ENCODE measurements around the gene ERC2. TPM values are rescaled to one million over a fixed set of nuclear protein-coding genes. Genes with fewer than 3 reads are reported as not detected.

ERC2 gene
- polyA plus RNA-seq, 3 donors: not detected

GRCh38 chr3:55771503-55771902 lies 696.8 kb downstream of the ERC2 start:
- H2AFZ ChIP-seq (ENCODE audit: insufficient read depth, low read depth, low read length, poor library complexity, severe bottlenecking): no peak overlapping the region
- Mint-ChIP-seq H3K36me3 (no peaks in the 10 kb centered on the region), H3K9me3 (peaks cover 0 to 10% (median 4%) of the 10 kb centered on the region in 7 donors), H3K27ac (no peak overlapping the region), H3K4me3 (no peak overlapping the region), H3K27me3 (ENCODE audit: low read depth in 3 of 3) (peaks cover 3 to 6% (median 4%) of the 10 kb centered on the region in 3 donors), H3K4me1 (no peaks in the 10 kb centered on the region)
- H3K27ac ChIP-seq (ENCODE audit: low read depth in 1 of 2, low read length in 2 of 2): no peak overlapping the region
- H4K20me1 ChIP-seq (ENCODE audit: insufficient read depth, low read length): no peaks in the 10 kb centered on the region
- no peaks in the 10 kb centered on the region for H3K36me3 ChIP-seq (replicated peaks in 1 of 2; ENCODE audit: control insufficient read depth in 1 of 2, insufficient read depth in 2 of 2, low read length in 2 of 2)
- H3K4me3 ChIP-seq (replicated peaks in 1 of 3; ENCODE audit: low read depth in 2 of 3, low read length in 3 of 3): no peak overlapping the region
- no peaks in the 10 kb centered on the region for H3K9me3 ChIP-seq (replicated peaks in 1 of 2; ENCODE audit: control insufficient read depth in 1 of 2, insufficient read depth in 1 of 2, low read length in 2 of 2)
- H3K4me1 ChIP-seq (ENCODE audit: control insufficient read depth in 1 of 2, insufficient read depth in 2 of 2, low read length in 2 of 2): no peaks in the 10 kb centered on the region
- no peak for DNase-seq
- no peak for TF ChIP-seq CTCF (IDR thresholded peaks at IDR 0.05)
- no peaks in the 10 kb centered on the region for H3K79me2 ChIP-seq (ENCODE audit: insufficient read depth, low read length)
- no CpG with 5 or more reads among the region's 2 CpGs for WGBS (ENCODE audit: insufficient coverage)
- H3K27me3 ChIP-seq (ENCODE audit: control insufficient read depth in 2 of 2, insufficient read depth in 2 of 2, low read length in 2 of 2): no peaks in the 10 kb centered on the region
- intact Hi-C loops (cut with micrococcal nuclease): no loop called here
- no peak overlapping the region for H3K9ac ChIP-seq (ENCODE audit: insufficient read depth, low read length, poor library complexity, severe bottlenecking)
- no peak overlapping the region for H3K4me2 ChIP-seq (replicated peaks; ENCODE audit: extremely low read depth, low read length, poor library complexity, severe bottlenecking)

- no peak overlapping the region for H3K4me3 Mint-ChIP-seq
- no CpG with 5 or more reads among the region's 1 CpG for WGBS (ENCODE audit: insufficient coverage)
- DNase-seq: no peak
Measured at GRCh38 chr3:55770077-55770476, 698.2 kb downstream of the ERC2 start.

More at GRCh38 chr3:55770077-55770476, 698.2 kb downstream of the ERC2 start:
- Histone ChIP-seq H3K4me3 (replicated peaks in 1 of 3; ENCODE audit: low read depth in 2 of 3, low read length in 3 of 3) (no peak overlapping the region), H3K9me3 (replicated peaks in 1 of 2; ENCODE audit: control insufficient read depth in 1 of 2, insufficient read depth in 1 of 2, low read length in 2 of 2) (no peaks in the 10 kb centered on the region), H3K79me2 (ENCODE audit: insufficient read depth, low read length) (no peaks in the 10 kb centered on the region), H3K9ac (ENCODE audit: insufficient read depth, low read length, poor library complexity, severe bottlenecking) (no peak overlapping the region), H3K4me1 (ENCODE audit: control insufficient read depth in 1 of 2, insufficient read depth in 2 of 2, low read length in 2 of 2) (no peaks in the 10 kb centered on the region), H3K27me3 (ENCODE audit: control insufficient read depth in 2 of 2, insufficient read depth in 2 of 2, low read length in 2 of 2) (no peaks in the 10 kb centered on the region), H3K4me2 (replicated peaks; ENCODE audit: extremely low read depth, low read length, poor library complexity, severe bottlenecking) (no peak overlapping the region), H4K20me1 (ENCODE audit: insufficient read depth, low read length) (no peaks in the 10 kb centered on the region), H2AFZ (ENCODE audit: insufficient read depth, low read depth, low read length, poor library complexity, severe bottlenecking) (no peak overlapping the region), H3K36me3 (replicated peaks in 1 of 2; ENCODE audit: control insufficient read depth in 1 of 2, insufficient read depth in 2 of 2, low read length in 2 of 2) (no peaks in the 10 kb centered on the region), H3K27ac (ENCODE audit: low read depth in 1 of 2, low read length in 2 of 2) (no peak overlapping the region)
- TF ChIP-seq CTCF (IDR thresholded peaks at IDR 0.05): no peak
- H3K27me3 Mint-ChIP-seq (ENCODE audit: low read depth in 3 of 3): peaks cover 4 to 6% (median 5%) of the 10 kb centered on the region in 3 donors
- H3K27ac Mint-ChIP-seq: no peak overlapping the region
- peaks cover 0 to 10% (median 2%) of the 10 kb centered on the region in 7 donors for H3K9me3 Mint-ChIP-seq
- H3K4me1 Mint-ChIP-seq: no peaks in the 10 kb centered on the region
- H3K36me3 Mint-ChIP-seq: no peaks in the 10 kb centered on the region
- intact Hi-C loops (cut with micrococcal nuclease): no loop called here

Data from CD14-positive monocyte (primary cell).